WERI-Rb-1 (cell line): ENCODE measurements around the gene MS4A14.
A peak's percentile ranks its signal among the peaks of the same experiment; 100 is the strongest.
"Not testable (repeated sequence)": the region's sequence is repeated elsewhere in the genome, so short reads cannot be mapped to it uniquely, and the experiment has no call there.

Experiments
- DNase-seq: peaks from one replicate; pipeline ENCODE4 v3.0.0-alpha.2; 2020
- H3K27ac ChIP-seq: fragments of 250-450 bp; sonication (Bioruptor Pico); 2 replicates; pipeline ENCODE4 v1.5.1; 2020; ENCODE audit warnings: mild to moderate bottlenecking, moderate library complexity
- H3K27me3 ChIP-seq: fragments of 250-450 bp; sonication (Bioruptor Pico); 2 replicates; pipeline ENCODE4 v1.5.1; 2021; ENCODE audit warnings: mild to moderate bottlenecking, low read depth, moderate library complexity; ENCODE audit not compliant: insufficient read depth, severe bottlenecking
- H3K36me3 ChIP-seq: fragments of 250-450 bp; sonication (Bioruptor Pico); 2 replicates; pipeline ENCODE4 v1.5.1; 2020; ENCODE audit warnings: mild to moderate bottlenecking, moderate library complexity
- H3K4me3 ChIP-seq: 2 replicates; pipeline ENCODE4 v1.5.1; 2011; ENCODE audit warnings: low read depth, mild to moderate bottlenecking, control low read depth, low read length
- H3K9me3 ChIP-seq: fragments of 250-450 bp; sonication (Bioruptor Pico); 2 replicates; pipeline ENCODE4 v1.5.1; 2021; ENCODE audit warnings: mild to moderate bottlenecking, moderate library complexity; ENCODE audit not compliant: severe bottlenecking
- CTCF ChIP-seq: IDR thresholded peaks from 2 replicates; pipeline ENCODE4 v1.5.1; 2011; ENCODE audit warnings: low read depth, mild to moderate bottlenecking, control low read depth, inconsistent platforms, low read length

Gene MS4A14

GRCh38 chr11:60360621-60361020, 35.6 kb upstream of the MS4A14 start:
- peaks cover 7% of the 10 kb centered on the region for H3K9me3 ChIP-seq
- TF ChIP-seq CTCF, result no peak
- no peak overlapping the region for H3K27ac ChIP-seq
- DNase-seq, result no peak
- H3K4me3 ChIP-seq, result no peak overlapping the region
- H3K27me3 ChIP-seq, result no peaks in the 10 kb centered on the region
- H3K36me3 ChIP-seq, result no peaks in the 10 kb centered on the region

GRCh38 chr11:60362241-60362640, 34.0 kb upstream of the MS4A14 start:
- no peak for DNase-seq
- Histone ChIP-seq H3K9me3 (peaks cover 7% of the 10 kb centered on the region), H3K36me3 (no peaks in the 10 kb centered on the region), H3K27me3 (no peaks in the 10 kb centered on the region), H3K4me3 (no peak overlapping the region), H3K27ac (no peak overlapping the region)
- TF ChIP-seq CTCF, result no peak

GRCh38 chr11:60363542-60364470, 32.5 kb upstream of the MS4A14 start:
- Histone ChIP-seq H3K9me3 (peaks cover 7% of the 10 kb centered on the region), H3K27me3 (peaks cover 7% of the 10 kb centered on the region), H3K27ac (no peak overlapping the region), H3K4me3 (no peak overlapping the region), H3K36me3 (no peaks in the 10 kb centered on the region)
- TF ChIP-seq CTCF, result peak; percentile 64
- peak; percentile 52 for DNase-seq

- not testable (repeated sequence) for H3K9me3 ChIP-seq, H3K36me3 ChIP-seq, H3K27ac ChIP-seq, H3K27me3 ChIP-seq, DNase-seq, H3K4me3 ChIP-seq
Measured at GRCh38 chr11:60366262-60366904, 29.9 kb upstream of the MS4A14 start.

- H3K9me3 ChIP-seq, result no peaks in the 10 kb centered on the region
- no peak for TF ChIP-seq CTCF
- no peaks in the 10 kb centered on the region for H3K36me3 ChIP-seq
- no peak overlapping the region for H3K27ac ChIP-seq
- peaks cover 7% of the 10 kb centered on the region for H3K27me3 ChIP-seq
- H3K4me3 ChIP-seq, result no peak overlapping the region
- no peak for DNase-seq
Measured at GRCh38 chr11:60367009-60367408, 29.2 kb upstream of the MS4A14 start.

- no peak for TF ChIP-seq CTCF
- Histone ChIP-seq H3K27ac (no peak overlapping the region), H3K27me3 (peaks cover 7% of the 10 kb centered on the region), H3K9me3 (no peaks in the 10 kb centered on the region), H3K36me3 (no peaks in the 10 kb centered on the region), H3K4me3 (no peak overlapping the region)
- no peak for DNase-seq
Measured at GRCh38 chr11:60367896-60368295, 28.4 kb upstream of the MS4A14 start.
